Caco-2 (cell line): Measurements from ENCODE around the gene BCL2L14. TPM values are rescaled to one million over a fixed set of nuclear protein-coding genes. Genes with fewer than 3 reads are reported as not detected.

Experiments used
- BruUV-seq: library from RNA; stranded (reverse); fragments of 400-500 nt; replicated peaks from 2 replicates; lab custom pipeline; 2021; lab: Mats Ljungman, UMichigan
- CTCF ChIA-PET: fragments of 300-600 bp; sonication (Branson Sonifier 250); formaldehyde crosslinking; loops from one replicate; lab custom pipeline; 2022; ENCODE audit warnings: antibody characterized with exemption; lab: Charles Lee
- POLR2A ChIA-PET: fragments of 300-600 bp; sonication (Branson Sonifier 250); formaldehyde crosslinking; loops from one replicate; lab custom pipeline; 2022; ENCODE audit warnings: antibody characterized with exemption; lab: Charles Lee
- DNase-seq, 2 experiments: peaks; one replicate each; pipeline versions ENCODE4 v3.0.0 to v3.0.0-alpha.2; 2020 to 2022
- H3K27me3 ChIP-seq: replicated peaks from 2 replicates; pipeline ENCODE4 v1.6.0; 2011; ENCODE audit warnings: low read length; ENCODE audit not compliant: control insufficient read depth, insufficient read depth
- H3K36me3 ChIP-seq: 2 replicates; pipeline ENCODE4 v1.5.1; 2011; ENCODE audit warnings: low read length; ENCODE audit not compliant: control insufficient read depth, insufficient read depth
- H3K4me1 ChIP-seq: fragments of 250-450 bp; sonication (Bioruptor Pico); 2 replicates; pipeline ENCODE4 v1.5.1; 2020; ENCODE audit warnings: mild to moderate bottlenecking
- H3K4me3 ChIP-seq: 2 replicates; pipeline ENCODE4 v1.5.1; 2011; ENCODE audit warnings: low read depth, mild to moderate bottlenecking, control low read depth, low read length
- H3K9me3 ChIP-seq: fragments of 250-450 bp; sonication (Bioruptor Pico); 2 replicates; pipeline ENCODE4 v1.5.1; 2020; ENCODE audit warnings: mild to moderate bottlenecking, moderate library complexity
- H3K27ac Mint-ChIP-seq: one replicate; pipeline ENCODE4 v1.8.0; 2022; ENCODE audit warnings: mixed read lengths; ENCODE audit not compliant: unreplicated experiment
- H3K27me3 Mint-ChIP-seq: one replicate; pipeline ENCODE4 v1.8.0; 2022; ENCODE audit warnings: mixed read lengths; ENCODE audit not compliant: insufficient read depth, unreplicated experiment
- H3K36me3 Mint-ChIP-seq: one replicate; pipeline ENCODE4 v1.8.0; 2022; ENCODE audit warnings: mild to moderate bottlenecking, mixed read lengths; ENCODE audit not compliant: insufficient read depth, unreplicated experiment
- H3K4me1 Mint-ChIP-seq: one replicate; pipeline ENCODE4 v1.8.0; 2022; ENCODE audit warnings: low read depth, mixed read lengths; ENCODE audit not compliant: unreplicated experiment
- H3K4me3 Mint-ChIP-seq: one replicate; pipeline ENCODE4 v1.8.0; 2022; ENCODE audit warnings: mild to moderate bottlenecking, moderate library complexity, mixed read lengths; ENCODE audit not compliant: unreplicated experiment
- H3K9me3 Mint-ChIP-seq: one replicate; pipeline ENCODE4 v1.8.0; 2022; ENCODE audit warnings: mixed read lengths; ENCODE audit not compliant: unreplicated experiment
- CTCF ChIP-seq, 2 experiments: fragments of 200-600 bp in 1 of 2; IDR thresholded peaks; 1 replicate in 1 of 2; 2 replicates in 1 of 2; pipeline versions ENCODE4 v1.5.1 to v1.8.0; 2011 to 2022; ENCODE audit warnings: antibody characterized with exemption in 1 of 2, control low read depth in 1 of 2, inconsistent platforms in 1 of 2, low read depth in 1 of 2, low read length in 1 of 2, mild to moderate bottlenecking in 1 of 2, moderate library complexity in 1 of 2; ENCODE audit not compliant: insufficient read depth in 1 of 2, severe bottlenecking in 1 of 2, unreplicated experiment in 1 of 2
- intact Hi-C: fragments of 100-400 bp; cut with micrococcal nuclease; formaldehyde crosslinking; loops from one replicate; pipeline ENCODE4 v1.10.0; 2022; ENCODE audit not compliant: unreplicated experiment
- total RNA-seq: library from RNA; stranded (reverse); gene quantifications from 2 replicates; pipeline ENCODE4 v1.2.3, GENCODE V29; 2022

Gene BCL2L14
- total RNA-seq, 1 experiment from 2014 or later = 5.9 TPM

- Mint-ChIP-seq H3K27ac (no peak overlapping the region), H3K9me3 (no peaks in the 10 kb centered on the region), H3K4me1 (peaks cover 25% of the 10 kb centered on the region), H3K27me3 (no peaks in the 10 kb centered on the region), H3K4me3 (no peak overlapping the region), H3K36me3 (no peaks in the 10 kb centered on the region)
- Histone ChIP-seq H3K27me3 (no peaks in the 10 kb centered on the region), H3K9me3 (no peaks in the 10 kb centered on the region), H3K4me3 (no peak overlapping the region), H3K4me1 (peaks cover 18% of the 10 kb centered on the region; the same call in 1 of the 2 replicates), H3K36me3 (peaks cover 1% of the 10 kb centered on the region; the same call in 1 of the 2 replicates)
- DNase-seq = no peak
- BruUV-seq = no TSS peak
- intact Hi-C loops = loop anchor here (2.0 kb wide), 1 partner anchor 24 kb away; the partner anchor contains the start of gene BCL2L14
- ChIA-PET CTCF (no interaction called here), POLR2A (no interaction called here)
- TF ChIP-seq CTCF (IDR thresholded peaks at IDR 0.05; ENCODE audit: insufficient read depth in 1 of 2, low read depth in 1 of 2, low read length in 1 of 2, severe bottlenecking in 1 of 2, unreplicated experiment in 1 of 2) = no peak
These were observed 23.7 kb downstream of the BCL2L14 start for GRCh38 chr12:12094481-12094880.

- TF ChIP-seq CTCF (IDR thresholded peaks at IDR 0.05; ENCODE audit: insufficient read depth in 1 of 2, low read depth in 1 of 2, low read length in 1 of 2, severe bottlenecking in 1 of 2, unreplicated experiment in 1 of 2) = no peak
- H3K4me3 Mint-ChIP-seq = peak overlapping the region; percentile 22
- Histone ChIP-seq H3K4me3 (no peak overlapping the region), H3K27me3 (no peaks in the 10 kb centered on the region), H3K36me3 (peaks cover 1% of the 10 kb centered on the region; the same call in 1 of the 2 replicates), H3K9me3 (no peaks in the 10 kb centered on the region), H3K4me1 (peaks cover 18% of the 10 kb centered on the region; the same call in 1 of the 2 replicates)
- H3K36me3 Mint-ChIP-seq = peaks cover under 1% of the 10 kb centered on the region
- intact Hi-C loops = loop anchor here (2.0 kb wide), 1 partner anchor 24 kb away; the partner anchor contains the start of gene BCL2L14
- BruUV-seq = no TSS peak
- CTCF ChIA-PET = no interaction called here
- DNase-seq = no peak
- H3K4me1 Mint-ChIP-seq = peaks cover 25% of the 10 kb centered on the region
- no peaks in the 10 kb centered on the region for H3K9me3 Mint-ChIP-seq
- no peak overlapping the region for H3K27ac Mint-ChIP-seq
- POLR2A ChIA-PET = no interaction called here
- H3K27me3 Mint-ChIP-seq = no peaks in the 10 kb centered on the region
These were observed 24.3 kb downstream of the BCL2L14 start for GRCh38 chr12:12095021-12095420.

GRCh38 chr12:12097891-12098690 lies 27.4 kb downstream of the BCL2L14 start:
- DNase-seq = no peak
- BruUV-seq = no TSS peak
- ChIA-PET POLR2A (no interaction called here), CTCF (no interaction called here)
- H3K4me3 Mint-ChIP-seq = no peak overlapping the region
- H3K9me3 Mint-ChIP-seq = no peaks in the 10 kb centered on the region
- no peaks in the 10 kb centered on the region for H3K9me3 ChIP-seq
- H3K27ac Mint-ChIP-seq = no peak overlapping the region
- peaks cover 18% of the 10 kb centered on the region for H3K36me3 Mint-ChIP-seq
- no peaks in the 10 kb centered on the region for H3K27me3 Mint-ChIP-seq
- H3K36me3 ChIP-seq = peaks cover 3% of the 10 kb centered on the region; the same call in 1 of the 2 replicates
- peaks cover 20% of the 10 kb centered on the region for H3K4me1 Mint-ChIP-seq
- no peak for TF ChIP-seq CTCF (IDR thresholded peaks at IDR 0.05; ENCODE audit: insufficient read depth in 1 of 2, low read depth in 1 of 2, low read length in 1 of 2, severe bottlenecking in 1 of 2, unreplicated experiment in 1 of 2)
- H3K27me3 ChIP-seq = no peaks in the 10 kb centered on the region
- intact Hi-C loops = no loop called here
- peaks cover 18% of the 10 kb centered on the region; the same call in 1 of the 2 replicates for H3K4me1 ChIP-seq
- H3K4me3 ChIP-seq = no peak overlapping the region
